ENCODE data around the gene ARHGAP27.

ARHGAP27 gene

GRCh38 chr17:45383003-45383402, 49.7 kb downstream of the ARHGAP27 start:
- no peak for DNase-seq

GRCh38 chr17:45382226-45382625, 50.4 kb downstream of the ARHGAP27 start:
- no peak for DNase-seq

- no peak for DNase-seq
These were observed 51.7 kb downstream of the ARHGAP27 start for GRCh38 chr17:45380991-45381390.

GRCh38 chr17:45380046-45380765, 52.5 kb downstream of the ARHGAP27 start:
- no peak for DNase-seq

- DNase-seq = no peak
These were observed 55.3 kb downstream of the ARHGAP27 start for GRCh38 chr17:45377401-45377800.

- DNase-seq = peak; percentile 35
These were observed 56.3 kb downstream of the ARHGAP27 start for GRCh38 chr17:45376171-45377005.

- no peak for DNase-seq
These were observed 58.2 kb downstream of the ARHGAP27 start for GRCh38 chr17:45374501-45374900.

- no peak for DNase-seq
These were observed 60.3 kb downstream of the ARHGAP27 start for GRCh38 chr17:45372325-45372869.

GRCh38 chr17:45371414-45372324, 61.0 kb downstream of the ARHGAP27 start:
- no peak for DNase-seq

GRCh38 chr17:45370949-45371413, 61.7 kb downstream of the ARHGAP27 start:
- DNase-seq = no peak

- DNase-seq = no peak
These were observed 63.2 kb downstream of the ARHGAP27 start for GRCh38 chr17:45369421-45369820.

GRCh38 chr17:45368651-45369050, 64.0 kb downstream of the ARHGAP27 start:
- no peak for DNase-seq

- DNase-seq = no peak
These were observed 65.5 kb downstream of the ARHGAP27 start for GRCh38 chr17:45367216-45367615.

GRCh38 chr17:45366691-45367090, 66.0 kb downstream of the ARHGAP27 start:
- DNase-seq = no peak

GRCh38 chr17:45366049-45366448, 66.6 kb downstream of the ARHGAP27 start:
- no peak for DNase-seq

GRCh38 chr17:45364531-45365390, 67.9 kb downstream of the ARHGAP27 start:
- DNase-seq = no peak

- DNase-seq = no peak
These were observed 69.2 kb downstream of the ARHGAP27 start for GRCh38 chr17:45363498-45363897.

- DNase-seq = no peak
These were observed 70.7 kb downstream of the ARHGAP27 start for GRCh38 chr17:45361976-45362375.

- no peak for DNase-seq
These were observed 71.2 kb downstream of the ARHGAP27 start for GRCh38 chr17:45361451-45361850.

GRCh38 chr17:45357364-45357997, 75.2 kb downstream of the ARHGAP27 start:
- DNase-seq = no peak

- DNase-seq = no peak
These were observed 77.6 kb downstream of the ARHGAP27 start for GRCh38 chr17:45355087-45355486.

Data from NCI-H510A (cell line).